Measurements from ENCODE around the gene ATF7IP2.

DNA sequence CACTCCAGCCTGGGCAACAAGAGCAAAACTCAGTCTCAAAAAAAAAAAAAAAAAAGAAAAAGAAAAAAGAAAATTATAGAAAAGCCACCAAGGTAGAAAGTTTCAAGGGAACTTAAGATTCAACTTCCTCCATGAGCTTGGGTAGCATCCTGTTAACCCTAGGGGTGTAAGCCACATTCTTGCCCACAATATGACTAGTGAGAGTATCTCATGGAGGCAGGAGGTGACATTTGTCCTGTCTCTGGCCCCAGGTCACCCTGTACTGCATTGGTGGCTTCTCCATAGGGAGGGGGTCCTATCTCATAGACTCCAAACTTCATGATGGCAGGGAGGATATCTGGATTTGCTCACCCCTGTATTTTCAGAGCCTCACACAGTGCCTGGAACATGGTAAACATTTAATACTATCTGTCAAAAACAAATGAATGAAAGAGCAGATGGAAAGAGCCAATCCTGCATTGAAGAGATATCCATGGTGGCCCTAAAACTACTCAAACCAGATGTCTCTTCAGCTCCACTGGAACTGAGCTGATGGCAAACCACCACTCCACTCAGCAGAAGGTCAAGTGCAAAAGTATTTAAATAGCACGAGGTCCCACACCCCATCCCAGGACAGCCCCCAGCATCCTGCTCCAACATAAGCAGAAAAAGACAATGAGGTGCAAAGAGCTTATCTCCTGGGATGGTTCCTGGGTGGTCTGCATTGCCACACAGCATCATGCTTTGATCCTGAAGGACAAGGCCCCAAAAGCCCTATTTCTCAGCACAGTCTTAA, 144.2 kb downstream of the ATF7IP2 start:
- TF ChIP-seq, protein P1, sequence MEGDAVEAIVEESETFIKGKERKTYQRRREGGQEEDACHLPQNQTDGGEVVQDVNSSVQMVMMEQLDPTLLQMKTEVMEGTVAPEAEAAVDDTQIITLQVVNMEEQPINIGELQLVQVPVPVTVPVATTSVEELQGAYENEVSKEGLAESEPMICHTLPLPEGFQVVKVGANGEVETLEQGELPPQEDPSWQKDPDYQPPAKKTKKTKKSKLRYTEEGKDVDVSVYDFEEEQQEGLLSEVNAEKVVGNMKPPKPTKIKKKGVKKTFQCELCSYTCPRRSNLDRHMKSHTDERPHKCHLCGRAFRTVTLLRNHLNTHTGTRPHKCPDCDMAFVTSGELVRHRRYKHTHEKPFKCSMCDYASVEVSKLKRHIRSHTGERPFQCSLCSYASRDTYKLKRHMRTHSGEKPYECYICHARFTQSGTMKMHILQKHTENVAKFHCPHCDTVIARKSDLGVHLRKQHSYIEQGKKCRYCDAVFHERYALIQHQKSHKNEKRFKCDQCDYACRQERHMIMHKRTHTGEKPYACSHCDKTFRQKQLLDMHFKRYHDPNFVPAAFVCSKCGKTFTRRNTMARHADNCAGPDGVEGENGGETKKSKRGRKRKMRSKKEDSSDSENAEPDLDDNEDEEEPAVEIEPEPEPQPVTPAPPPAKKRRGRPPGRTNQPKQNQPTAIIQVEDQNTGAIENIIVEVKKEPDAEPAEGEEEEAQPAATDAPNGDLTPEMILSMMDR (conservative IDR thresholded peaks at IDR 0.05): no peak
- no peak for TF ChIP-seq EZH2 (IDR thresholded peaks at IDR 0.05; ENCODE audit: low read depth)

Measured in PC-9 (cell line).